ENCODE results near the gene TSPEAR.
"Not testable (repeated sequence)": the region's sequence is repeated elsewhere in the genome, so short reads cannot be mapped to it uniquely, and the experiment has no call there.

Gene TSPEAR

GRCh38 chr21:44552136-44552535 lies 159.2 kb downstream of the TSPEAR start:
- no peak for DNase-seq (ENCODE audit: low read depth in 1 of 2, low spot score in 1 of 2)

- no peak for DNase-seq (ENCODE audit: low read depth in 1 of 2, low spot score in 1 of 2)
These were observed 159.9 kb downstream of the TSPEAR start, which contains the start of gene KRTAP10-2 for GRCh38 chr21:44551340-44551961. KRTAP10-2 (minus strand) TSS chr21:44551505; CDS start chr21:44551458, 47 bp downstream.

DNA sequence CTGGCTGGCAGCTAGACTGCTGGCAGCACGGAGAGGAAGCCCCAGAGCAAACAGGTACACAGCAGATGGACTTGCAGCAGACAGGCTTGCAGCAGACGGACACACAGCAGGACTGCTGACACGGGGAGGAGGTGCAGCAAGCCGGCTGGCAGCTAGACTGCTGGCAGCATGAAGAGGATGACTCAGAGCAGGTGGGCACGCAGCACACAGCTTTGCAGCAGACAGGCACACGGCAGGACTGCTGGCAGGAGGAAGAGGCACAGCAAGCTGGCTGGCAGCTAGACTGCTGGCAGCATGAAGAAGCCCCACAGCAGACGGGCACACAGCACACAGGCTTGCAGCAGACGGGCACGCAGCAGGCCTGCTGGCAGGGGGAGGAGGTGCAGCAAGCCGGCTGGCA lies 160.6 kb downstream of the TSPEAR start:
- DNase-seq (ENCODE audit: low read depth in 1 of 2, low spot score in 1 of 2), result no peak

GRCh38 chr21:44550285-44550684 lies 161.1 kb downstream of the TSPEAR start:
- not testable (repeated sequence) for DNase-seq (ENCODE audit: low read depth in 1 of 2, low spot score in 1 of 2)

DNA sequence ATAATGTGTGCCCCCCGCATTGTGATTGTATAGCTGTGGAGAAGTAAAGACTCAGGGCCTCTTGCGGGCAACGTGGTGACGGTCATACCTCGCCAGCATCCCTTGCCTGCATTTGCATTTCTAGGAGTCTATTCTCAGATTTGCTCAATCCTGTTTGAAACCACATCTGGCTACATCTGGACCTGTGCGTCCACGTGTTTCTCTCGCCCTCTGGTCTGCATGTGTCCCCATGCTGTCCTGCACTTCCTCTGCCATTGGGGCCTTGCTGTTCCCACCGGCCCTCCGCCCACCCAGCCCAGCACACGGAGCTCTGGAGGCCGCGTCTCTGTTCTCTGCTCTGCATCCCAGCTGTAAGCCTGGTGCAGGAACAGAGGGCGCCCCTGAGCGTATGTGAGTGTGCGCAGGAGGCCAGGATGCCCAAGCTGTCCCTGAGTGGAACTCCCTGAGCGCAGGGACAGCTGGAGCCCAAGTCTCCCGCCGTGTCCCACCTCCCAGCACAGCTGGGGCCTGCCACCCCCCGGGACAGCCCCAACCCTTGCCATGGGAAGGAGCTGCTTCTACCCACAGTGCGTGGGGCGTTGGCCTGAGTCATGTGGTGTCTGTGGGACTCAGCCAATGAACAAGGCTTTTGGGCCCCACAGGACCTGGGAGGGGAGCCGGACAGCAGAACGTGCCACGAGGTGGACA lies 161.7 kb downstream of the TSPEAR start:
- DNase-seq (ENCODE audit: low read depth in 1 of 2, low spot score in 1 of 2), result no peak

GRCh38 chr21:44548922-44549321 lies 162.4 kb downstream of the TSPEAR start:
- DNase-seq (ENCODE audit: low read depth in 1 of 2, low spot score in 1 of 2), result no peak

DNA sequence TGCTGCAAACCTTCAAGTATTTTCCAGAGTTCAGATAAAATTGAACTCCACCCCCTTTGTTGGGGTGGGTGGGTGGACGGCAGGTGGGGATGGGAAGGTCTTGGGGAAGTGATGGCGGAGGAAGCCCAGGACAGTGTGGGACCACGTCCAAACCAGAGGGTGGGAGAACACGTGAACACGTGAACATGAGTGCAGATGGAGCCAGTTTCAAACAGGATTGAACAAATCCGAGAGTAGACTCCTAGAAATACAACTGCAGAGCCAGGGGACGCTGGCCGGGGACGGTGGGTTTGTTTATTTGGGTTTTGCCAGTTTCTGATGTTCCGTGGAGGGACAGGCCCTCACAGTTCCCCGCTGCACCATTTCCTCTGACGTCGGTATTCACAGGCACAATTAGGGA lies 163.0 kb downstream of the TSPEAR start:
- no peak for DNase-seq (ENCODE audit: low read depth in 1 of 2, low spot score in 1 of 2)

DNA sequence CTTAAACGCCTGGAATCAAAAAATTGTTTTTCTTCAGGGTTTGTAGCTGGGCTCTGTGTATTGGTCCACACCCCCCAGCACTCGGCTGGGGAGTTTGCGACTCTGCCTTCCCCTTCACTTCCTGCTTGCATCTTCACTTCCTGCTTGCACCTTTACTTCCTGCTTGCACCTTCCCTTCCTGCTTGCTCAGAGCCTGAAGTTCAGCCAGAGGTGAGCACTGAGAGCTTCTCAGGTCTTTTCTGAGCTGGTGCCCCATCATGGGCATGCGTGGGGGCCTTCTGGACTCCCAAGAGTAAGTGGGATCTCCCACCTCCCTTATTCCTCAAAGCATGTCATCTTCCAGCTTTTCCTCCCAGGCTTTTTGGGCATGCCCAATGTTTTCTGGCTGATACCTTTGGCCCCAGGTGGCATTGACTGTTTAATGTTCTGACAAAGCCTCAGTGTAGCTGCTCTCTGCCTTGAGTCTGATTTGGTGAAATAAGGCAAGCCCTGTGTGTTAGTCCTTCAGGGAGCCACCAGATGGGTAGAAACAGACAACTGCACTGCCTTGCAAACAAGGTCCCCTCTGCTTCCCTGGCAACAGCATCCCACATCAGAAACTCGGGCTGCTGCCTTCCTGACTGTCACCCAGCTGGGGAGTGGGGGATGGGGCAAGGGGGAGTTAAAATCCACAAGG lies 163.6 kb downstream of the TSPEAR start:
- DNase-seq (ENCODE audit: low read depth in 1 of 2, low spot score in 1 of 2), result no peak

GRCh38 chr21:44544566-44544965 lies 166.8 kb downstream of the TSPEAR start:
- DNase-seq (ENCODE audit: low read depth in 1 of 2, low spot score in 1 of 2), result no peak

GRCh38 chr21:44542716-44543115 lies 168.7 kb downstream of the TSPEAR start:
- DNase-seq (ENCODE audit: low read depth in 1 of 2, low spot score in 1 of 2), result no peak

DNA sequence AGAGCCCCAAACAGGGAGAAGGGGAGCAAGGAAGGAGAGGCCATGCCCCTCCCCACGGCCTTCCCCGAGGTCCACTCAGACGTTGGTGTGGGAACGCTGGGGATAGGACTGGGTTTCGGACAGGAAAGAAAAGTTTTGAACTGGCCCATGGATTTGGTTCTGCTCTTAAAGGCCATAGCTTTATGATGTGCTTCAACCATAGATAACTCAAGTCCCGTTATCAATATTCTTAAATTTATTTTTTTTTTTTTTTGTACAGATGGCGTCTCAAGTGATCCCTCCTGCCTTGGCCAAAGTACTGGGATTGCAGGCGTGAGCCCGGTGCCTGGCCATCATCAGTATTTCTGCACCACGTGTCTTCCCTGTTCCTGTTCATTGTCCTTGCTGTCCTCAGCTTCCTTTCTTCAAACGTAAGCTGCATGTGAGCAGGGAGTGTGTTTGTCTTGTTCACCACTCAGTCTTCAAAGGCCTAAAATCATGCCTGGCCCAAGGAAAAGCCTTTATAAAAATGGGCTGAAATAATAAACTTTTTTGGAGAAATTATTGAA lies 170.6 kb downstream of the TSPEAR start:
- no peak for DNase-seq (ENCODE audit: low read depth in 1 of 2, low spot score in 1 of 2)

DNA sequence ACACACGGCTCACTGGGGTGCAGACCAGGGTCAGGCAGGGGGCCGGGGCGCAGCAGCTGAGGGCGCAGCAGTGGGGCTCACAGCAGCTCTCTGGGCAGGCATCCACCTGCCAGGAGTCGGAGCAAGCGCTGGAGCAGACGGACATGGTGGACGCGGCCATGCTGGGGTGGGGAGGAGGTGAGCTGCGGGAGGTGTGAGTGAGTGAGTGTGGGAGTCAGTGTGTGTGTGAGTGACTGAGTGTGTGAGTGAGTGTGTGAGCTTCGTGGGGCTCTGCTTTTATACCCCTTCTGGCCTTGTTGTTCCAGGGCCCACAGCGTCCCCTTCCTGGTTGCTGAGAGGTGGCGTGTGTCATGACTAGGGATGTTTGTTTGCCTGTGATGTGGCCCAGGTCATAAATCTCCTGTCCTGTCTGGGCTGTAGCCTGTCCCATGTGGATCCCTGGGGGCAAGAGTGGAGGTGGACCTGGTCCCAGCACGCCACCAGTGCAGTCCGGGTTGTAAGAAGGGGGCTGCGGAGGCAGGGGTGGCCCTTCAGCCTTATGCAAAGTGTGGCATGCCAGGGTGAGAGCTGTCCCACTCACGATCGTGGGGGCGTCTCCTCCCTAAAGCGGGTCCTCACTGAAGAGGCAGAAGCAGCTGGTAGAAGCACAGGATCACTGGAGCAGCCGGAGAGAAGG lies 171.2 kb downstream of the TSPEAR start, which contains the start of gene KRTAP10-1:
TSS of gene KRTAP10-1 (minus strand) at position 205 of the 676 bp plus-strand sequence. CDS start at position 160, 45 bp downstream.
- no peak for DNase-seq (ENCODE audit: low read depth in 1 of 2, low spot score in 1 of 2)

- DNase-seq (ENCODE audit: low read depth in 1 of 2, low spot score in 1 of 2), result no peak
These were observed 172.3 kb downstream of the TSPEAR start for GRCh38 chr21:44539046-44539445.

- no peak for DNase-seq (ENCODE audit: low read depth in 1 of 2, low spot score in 1 of 2)
These were observed 173.2 kb downstream of the TSPEAR start for GRCh38 chr21:44537930-44538911.

DNA sequence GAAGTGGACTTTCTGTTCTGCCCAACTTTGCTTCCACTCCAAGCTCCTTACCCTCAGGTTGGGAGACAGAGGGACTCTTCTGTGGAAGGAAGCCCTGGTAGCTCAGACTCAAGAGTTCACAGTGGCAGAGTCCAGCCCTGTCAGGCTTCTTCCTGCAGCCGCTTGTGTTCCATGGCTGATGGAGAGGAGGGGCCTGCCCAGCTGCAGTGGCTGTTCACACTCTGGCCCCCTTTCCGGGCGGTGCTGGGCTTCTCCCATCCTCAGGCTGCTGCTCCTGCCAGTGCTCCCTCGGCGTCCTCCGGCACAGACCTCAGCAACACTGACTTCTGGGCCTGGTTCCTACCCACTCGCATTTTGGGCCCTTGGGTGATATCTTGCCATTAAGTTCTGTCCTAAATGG lies 175.4 kb downstream of the TSPEAR start:
- no peak for DNase-seq (ENCODE audit: low read depth in 1 of 2, low spot score in 1 of 2)

GRCh38 chr21:44534688-44535087 lies 176.7 kb downstream of the TSPEAR start:
- no peak for DNase-seq (ENCODE audit: low read depth in 1 of 2, low spot score in 1 of 2)

DNA sequence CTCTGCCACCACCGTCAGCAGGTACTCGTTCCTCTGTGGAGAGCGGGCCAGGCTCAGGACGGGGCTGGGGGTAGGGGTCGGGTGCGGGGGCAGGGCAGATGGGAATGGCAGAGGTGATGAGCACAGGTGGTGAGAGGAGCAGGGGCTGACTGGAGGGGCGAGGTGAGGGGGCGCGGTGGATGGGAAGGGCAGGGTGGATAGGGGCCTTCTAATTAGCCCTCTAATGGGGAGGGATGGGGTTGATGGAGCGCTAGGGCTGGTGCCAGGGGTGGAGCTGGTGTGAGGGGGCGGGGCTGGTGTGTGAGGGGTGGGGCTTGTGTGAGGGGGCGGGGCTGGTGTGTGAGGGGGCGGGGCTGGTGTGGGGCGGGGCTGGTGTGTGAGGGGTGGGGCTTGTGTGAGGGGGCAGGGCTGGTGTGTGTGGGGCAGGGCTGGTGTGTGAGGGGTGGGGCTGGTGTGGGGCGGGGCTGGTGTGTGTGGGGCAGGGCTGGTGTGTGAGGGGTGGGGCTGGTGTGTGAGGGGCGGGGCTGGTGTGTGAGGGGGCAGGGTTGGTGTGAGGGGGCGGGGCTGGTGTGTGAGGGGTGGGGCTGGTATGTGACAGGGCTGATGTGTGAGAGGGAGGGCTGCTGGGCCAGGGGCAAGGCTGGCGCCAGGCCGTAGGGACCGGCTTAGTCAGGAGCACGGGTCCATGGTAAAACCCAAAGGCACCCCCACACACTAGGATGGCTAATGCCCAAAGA lies 177.3 kb downstream of the TSPEAR start:
- DNase-seq (ENCODE audit: low read depth in 1 of 2, low spot score in 1 of 2), result no peak

GRCh38 chr21:44533121-44533890 lies 178.1 kb downstream of the TSPEAR start:
- no peak for DNase-seq (ENCODE audit: low read depth in 1 of 2, low spot score in 1 of 2)

- no peak for DNase-seq (ENCODE audit: low read depth in 1 of 2, low spot score in 1 of 2)
These were observed 178.7 kb downstream of the TSPEAR start for GRCh38 chr21:44532712-44533111.

Data from activated T-helper 1 cell treated with anti-CD3 and anti-CD28 coated beads, Interleukin-2, amount 50 U/mL, for 16 hours (primary cell).